HG03064 (cell line): Measurements from ENCODE around the gene PHOX2A.

Experiments
- ATAC-seq: cut with Tn5 transposase; IDR thresholded peaks from one replicate; pipeline ENCODE4 v1.9.1; 2021; ENCODE audit warnings: low read depth; ENCODE audit not compliant: unreplicated experiment

PHOX2A gene

GRCh38 chr11:72250661-72251464 is 6.9 kb upstream of the PHOX2A start:
- no peak for ATAC-seq

- ATAC-seq, result no peak
Observed at GRCh38 chr11:72249961-72250360, 6.0 kb upstream of the PHOX2A start.

GRCh38 chr11:72247584-72247983 is 3.6 kb upstream of the PHOX2A start:
- ATAC-seq, result no peak

DNA sequence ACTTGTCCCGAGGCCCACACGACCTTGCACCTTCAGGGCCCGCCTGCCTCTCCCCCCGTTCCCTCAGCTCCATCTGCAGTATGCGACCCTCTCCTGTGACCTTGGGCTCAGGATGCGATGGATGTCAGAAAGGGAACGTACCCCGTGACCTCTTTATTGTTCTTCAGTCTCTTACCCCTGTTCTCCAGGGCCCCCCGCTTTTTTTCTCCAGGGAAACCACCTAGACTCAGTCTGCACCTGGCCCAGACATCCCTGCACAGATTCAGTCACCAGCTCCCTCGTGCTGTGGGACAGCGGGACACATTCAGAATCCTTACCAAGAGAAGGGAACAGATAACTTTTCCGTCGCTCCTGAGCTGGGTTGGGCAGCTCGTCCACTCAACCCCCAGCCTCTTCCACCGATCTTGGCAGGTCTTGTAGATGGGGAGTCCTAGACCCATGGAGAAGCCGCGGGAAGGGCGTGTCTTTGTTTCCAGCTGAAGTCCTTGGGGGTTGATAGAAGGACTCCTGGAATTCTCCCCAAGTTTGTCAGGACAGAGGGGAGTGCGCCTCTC is 1.4 kb upstream of the PHOX2A start:
- ATAC-seq, result no peak

DNA sequence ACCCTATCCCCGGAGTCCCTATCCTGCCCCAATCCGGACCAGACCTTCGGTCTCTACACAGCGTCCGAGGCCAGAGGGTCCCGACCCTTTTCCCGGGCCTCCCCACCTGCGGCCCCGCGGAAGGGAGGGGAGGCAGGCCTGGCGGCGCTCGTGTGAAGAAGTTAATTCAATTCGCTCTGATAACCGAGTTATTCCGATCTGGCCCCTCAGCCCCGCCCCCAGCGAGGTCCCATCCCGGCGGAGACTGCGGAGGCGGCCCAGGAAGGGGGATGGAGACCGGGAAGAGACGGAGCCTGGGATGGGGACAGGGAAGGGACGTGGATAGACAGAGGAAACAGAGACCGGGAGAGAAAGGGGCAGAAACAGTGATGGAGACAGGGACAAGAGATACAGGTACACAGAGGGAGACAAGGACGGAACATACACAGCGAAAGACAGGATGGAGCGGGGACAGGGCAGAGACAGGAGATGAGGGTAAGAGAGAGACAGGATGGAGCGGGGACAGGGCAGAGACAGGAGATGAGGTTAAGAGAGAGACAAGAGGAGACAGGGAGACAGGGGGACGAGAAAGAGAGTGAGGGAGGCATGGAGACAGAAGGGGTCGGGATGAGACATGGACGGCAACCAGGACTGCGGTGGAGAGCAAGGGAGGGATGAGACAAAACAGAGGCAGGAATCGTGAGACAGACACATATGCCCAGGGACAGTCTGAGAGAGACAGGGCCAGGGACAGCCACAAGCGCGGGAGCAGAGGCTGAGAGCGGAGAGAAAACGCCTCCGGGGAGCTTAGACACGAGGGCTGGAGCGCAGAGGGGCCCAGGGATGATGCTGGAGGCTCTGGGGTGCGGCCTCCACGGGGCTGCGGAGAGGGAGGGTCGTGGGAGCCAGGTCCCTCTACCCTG is 636 bp upstream of the PHOX2A start:
- ATAC-seq, result no peak

DNA sequence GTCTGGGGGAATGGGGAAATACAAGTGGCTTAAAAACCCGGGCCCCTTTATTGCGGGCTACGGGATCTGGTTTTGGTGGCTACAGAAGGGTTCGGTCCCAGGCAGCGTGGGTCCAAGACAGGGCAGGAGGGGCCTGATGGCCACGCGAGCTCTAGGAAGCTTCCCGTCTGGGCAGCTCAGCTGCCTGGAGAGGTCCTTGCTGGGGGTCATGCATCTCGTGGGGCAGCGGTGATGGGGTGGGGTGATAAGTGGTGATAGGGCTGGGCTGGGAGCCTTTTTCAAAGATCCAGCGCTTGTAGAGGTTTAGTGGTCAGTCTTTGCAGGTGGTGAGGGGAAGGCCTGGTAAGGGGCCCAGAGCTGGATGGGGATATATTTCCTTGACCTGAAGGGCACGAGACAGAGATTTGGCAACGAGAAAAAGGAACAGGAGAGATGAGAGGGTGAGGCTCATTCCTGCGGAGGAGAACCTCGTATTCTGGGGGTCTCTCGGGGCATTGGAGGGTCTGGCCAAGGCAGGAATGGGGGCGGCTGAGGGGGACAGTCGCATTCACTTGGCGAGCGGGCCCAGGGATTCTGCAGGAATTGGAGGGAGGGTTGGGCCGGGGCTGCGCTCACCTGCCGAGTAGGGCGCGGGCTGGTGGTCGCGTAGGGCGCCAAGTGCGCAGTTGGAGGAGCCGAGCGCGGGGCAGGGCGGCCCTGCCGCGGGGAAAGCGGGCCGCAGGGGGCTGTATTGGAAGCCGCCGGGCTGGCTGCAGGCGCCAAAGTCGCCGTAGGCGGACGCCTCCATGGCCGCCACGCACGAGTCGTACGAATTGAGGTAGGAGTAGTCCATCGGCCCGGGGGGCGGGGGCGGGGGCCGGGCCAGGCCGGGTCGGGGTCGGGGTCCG is 560 bp downstream of the PHOX2A start:
- no peak for ATAC-seq

- no peak for ATAC-seq
Observed at GRCh38 chr11:72242141-72242540, 1.8 kb downstream of the PHOX2A start.

DNA sequence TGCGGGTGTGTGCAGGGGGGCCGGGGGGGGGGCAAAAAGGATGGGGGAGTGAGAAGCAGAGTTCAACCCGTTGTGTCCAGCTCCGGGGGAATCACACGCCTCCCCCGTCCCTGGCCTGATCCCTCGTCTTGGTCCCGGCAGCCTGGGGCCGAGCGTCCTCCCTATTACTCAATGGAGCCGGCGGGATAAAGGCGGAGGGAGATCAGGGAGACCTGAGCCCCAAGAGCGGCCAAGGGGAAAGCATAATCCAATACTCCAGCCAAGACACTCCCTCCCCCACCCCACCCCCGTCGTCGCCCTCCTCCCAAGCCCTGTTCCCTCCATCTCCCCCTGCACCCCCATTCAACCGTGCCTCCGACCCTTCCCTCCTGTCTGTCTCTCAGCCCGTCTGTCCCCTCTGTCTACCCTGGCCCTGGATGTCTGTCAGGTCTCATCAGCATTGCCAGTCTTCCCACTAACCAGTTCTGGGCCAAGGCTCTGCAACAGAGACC is 2.6 kb downstream of the PHOX2A start:
- no peak for ATAC-seq

- ATAC-seq, result no peak
Observed at GRCh38 chr11:72240461-72241290, 3.3 kb downstream of the PHOX2A start.

DNA sequence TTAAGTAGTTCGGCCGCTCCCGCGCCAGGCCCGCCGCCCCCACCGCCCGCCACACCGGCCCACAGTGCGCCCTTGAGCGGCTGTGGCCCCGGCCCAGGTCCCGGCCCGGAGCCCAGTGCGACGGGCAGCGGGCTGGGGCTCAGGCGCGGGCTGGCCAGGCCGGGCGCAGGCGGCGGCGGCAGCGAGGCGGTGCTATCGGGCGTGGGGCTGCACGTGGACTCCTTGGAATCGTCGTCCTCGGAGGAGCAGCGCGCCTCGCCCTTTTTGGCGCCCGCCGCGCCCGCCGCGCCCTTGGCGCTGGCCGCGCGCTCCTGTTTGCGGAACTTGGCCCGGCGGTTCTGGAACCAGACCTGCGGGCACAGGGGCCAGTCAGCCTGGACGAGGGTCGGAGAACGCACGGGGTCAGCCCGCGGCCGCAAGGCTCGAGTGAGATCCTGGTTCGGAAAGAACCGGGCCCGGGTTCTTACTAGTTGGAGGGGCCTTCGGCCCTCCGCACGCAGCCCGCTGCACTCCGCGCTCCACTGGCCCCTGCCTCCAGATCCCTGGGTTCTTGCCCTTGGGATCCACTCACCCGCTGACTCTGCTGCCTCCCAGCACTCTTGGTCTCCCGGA is 4.0 kb downstream of the PHOX2A start:
- ATAC-seq, result no peak

- no peak for ATAC-seq
Observed at GRCh38 chr11:72239313-72239848, 4.6 kb downstream of the PHOX2A start.

GRCh38 chr11:72238492-72239312 is 5.3 kb downstream of the PHOX2A start:
- ATAC-seq, result no peak

DNA sequence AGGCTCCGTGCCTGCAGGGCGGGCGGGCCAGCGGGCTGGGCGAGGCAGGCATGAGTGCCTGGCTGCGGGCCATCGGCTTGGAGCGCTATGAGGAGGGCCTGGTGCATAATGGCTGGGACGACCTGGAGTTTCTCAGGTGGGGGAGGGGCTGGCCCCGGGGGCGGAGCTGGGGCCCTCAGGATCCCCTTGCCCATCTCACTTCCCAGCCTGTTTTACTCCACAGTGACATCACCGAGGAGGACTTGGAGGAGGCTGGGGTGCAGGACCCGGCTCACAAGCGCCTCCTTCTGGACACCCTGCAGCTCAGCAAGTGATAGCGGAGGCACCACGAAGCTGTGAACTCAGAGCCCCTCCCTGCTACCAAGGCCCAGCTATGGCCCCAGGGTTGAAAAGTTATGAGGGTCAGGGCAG is 5.9 kb downstream of the PHOX2A start:
- no peak for ATAC-seq

GRCh38 chr11:72237112-72237931 is 6.7 kb downstream of the PHOX2A start:
- no peak for ATAC-seq

GRCh38 chr11:72236774-72237111 is 7.2 kb downstream of the PHOX2A start:
- ATAC-seq, result no peak

DNA sequence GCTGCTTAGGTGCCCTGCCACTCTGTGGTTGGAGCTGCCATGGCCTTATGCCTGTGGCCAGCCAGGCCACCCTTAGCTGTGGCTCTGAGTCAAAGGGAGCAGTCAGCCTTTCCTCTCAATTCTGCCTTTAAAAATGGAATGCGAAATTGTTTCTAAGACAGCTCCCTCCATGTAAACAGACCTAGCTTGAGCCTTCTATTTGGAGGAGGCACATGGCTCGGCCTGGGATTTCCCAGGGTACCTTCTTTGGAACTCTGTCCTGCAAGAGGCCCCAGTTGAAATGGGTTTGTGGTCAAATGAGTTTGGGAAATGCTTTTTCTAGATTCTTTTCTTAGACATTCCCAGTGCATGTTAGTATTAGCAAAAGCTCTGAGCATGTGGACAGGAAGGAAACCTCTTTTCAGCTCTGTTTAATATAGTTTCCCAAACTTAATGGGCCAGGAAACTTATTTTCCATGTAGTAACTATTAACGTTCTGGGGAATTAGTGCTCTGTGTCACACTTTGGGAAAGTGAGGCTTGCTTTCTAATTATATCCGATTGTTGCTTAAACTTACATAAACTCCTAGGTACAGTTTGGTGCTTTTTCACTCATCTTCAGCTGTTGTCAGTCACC is 7.8 kb downstream of the PHOX2A start:
- ATAC-seq, result no peak
